ENCODE data around the gene SLC39A11.

The SLC39A11 gene

GRCh38 chr17:72879877-72880276 is 212.6 kb downstream of the SLC39A11 start:
- no peak for DNase-seq (ENCODE audit: low read depth in 1 of 2, low spot score in 1 of 2)
- Histone ChIP-seq H3K4me3 (replicated peaks; ENCODE audit: insufficient read depth, low read length) (no peak overlapping the region), H3K27ac (replicated peaks) (no peak overlapping the region), H3K27me3 (ENCODE audit: insufficient read depth, poor library complexity, severe bottlenecking) (no peaks in the 10 kb centered on the region)
- no peak for TF ChIP-seq POLR2AphosphoS5 (IDR thresholded peaks at IDR 0.05; ENCODE audit: low read depth)

GRCh38 chr17:72878975-72879660 is 213.4 kb downstream of the SLC39A11 start:
- Histone ChIP-seq H3K27me3 (ENCODE audit: insufficient read depth, poor library complexity, severe bottlenecking) (no peaks in the 10 kb centered on the region), H3K27ac (replicated peaks) (no peak overlapping the region), H3K4me3 (replicated peaks; ENCODE audit: insufficient read depth, low read length) (no peak overlapping the region)
- DNase-seq (ENCODE audit: low read depth in 1 of 2, low spot score in 1 of 2), result no peak
- no peak for TF ChIP-seq POLR2AphosphoS5 (IDR thresholded peaks at IDR 0.05; ENCODE audit: low read depth)
- TF ChIP-seq, protein P1, sequence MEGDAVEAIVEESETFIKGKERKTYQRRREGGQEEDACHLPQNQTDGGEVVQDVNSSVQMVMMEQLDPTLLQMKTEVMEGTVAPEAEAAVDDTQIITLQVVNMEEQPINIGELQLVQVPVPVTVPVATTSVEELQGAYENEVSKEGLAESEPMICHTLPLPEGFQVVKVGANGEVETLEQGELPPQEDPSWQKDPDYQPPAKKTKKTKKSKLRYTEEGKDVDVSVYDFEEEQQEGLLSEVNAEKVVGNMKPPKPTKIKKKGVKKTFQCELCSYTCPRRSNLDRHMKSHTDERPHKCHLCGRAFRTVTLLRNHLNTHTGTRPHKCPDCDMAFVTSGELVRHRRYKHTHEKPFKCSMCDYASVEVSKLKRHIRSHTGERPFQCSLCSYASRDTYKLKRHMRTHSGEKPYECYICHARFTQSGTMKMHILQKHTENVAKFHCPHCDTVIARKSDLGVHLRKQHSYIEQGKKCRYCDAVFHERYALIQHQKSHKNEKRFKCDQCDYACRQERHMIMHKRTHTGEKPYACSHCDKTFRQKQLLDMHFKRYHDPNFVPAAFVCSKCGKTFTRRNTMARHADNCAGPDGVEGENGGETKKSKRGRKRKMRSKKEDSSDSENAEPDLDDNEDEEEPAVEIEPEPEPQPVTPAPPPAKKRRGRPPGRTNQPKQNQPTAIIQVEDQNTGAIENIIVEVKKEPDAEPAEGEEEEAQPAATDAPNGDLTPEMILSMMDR (IDR thresholded peaks at IDR 0.05; ENCODE audit: insufficient read depth, low read length), result no peak
- no peak for TF ChIP-seq REST (IDR thresholded peaks at IDR 0.05; ENCODE audit: insufficient replicate concordance, low read depth)
- TF ChIP-seq GABPA (IDR thresholded peaks at IDR 0.05; ENCODE audit: low read depth), result no peak
- TF ChIP-seq SPI1 (IDR thresholded peaks at IDR 0.05; ENCODE audit: borderline replicate concordance, low read depth), result no peak

DNA sequence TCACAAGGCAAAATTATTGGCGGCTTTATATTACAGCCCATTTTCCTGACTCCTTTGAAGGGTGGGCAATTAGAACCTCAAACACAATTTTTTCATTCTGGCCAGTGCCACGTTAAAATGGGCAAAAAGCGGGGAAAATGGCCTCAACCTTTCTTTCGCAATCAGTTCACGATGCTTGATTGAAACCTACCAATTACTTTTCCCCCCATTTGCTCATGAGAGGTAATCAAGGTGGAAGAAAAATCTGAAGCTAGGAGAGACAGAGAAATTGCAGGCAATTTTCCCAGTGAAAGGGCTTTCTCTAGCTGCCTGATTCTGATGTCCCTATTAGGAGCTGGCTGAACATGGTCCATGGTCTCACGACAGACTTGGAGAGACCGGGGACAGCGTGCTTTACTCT is 215.1 kb downstream of the SLC39A11 start:
- TF ChIP-seq GABPA (IDR thresholded peaks at IDR 0.05; ENCODE audit: low read depth) (no peak), POLR2AphosphoS5 (IDR thresholded peaks at IDR 0.05; ENCODE audit: low read depth) (no peak), REST (IDR thresholded peaks at IDR 0.05; ENCODE audit: insufficient replicate concordance, low read depth) (no peak), SPI1 (IDR thresholded peaks at IDR 0.05; ENCODE audit: borderline replicate concordance, low read depth) (no peak)
- TF ChIP-seq, protein P1 (IDR thresholded peaks at IDR 0.05; ENCODE audit: insufficient read depth, low read length), result no peak
- H3K27me3 ChIP-seq (ENCODE audit: insufficient read depth, poor library complexity, severe bottlenecking), result no peaks in the 10 kb centered on the region
- H3K27ac ChIP-seq (replicated peaks), result no peak overlapping the region
- no peak for DNase-seq (ENCODE audit: low read depth in 1 of 2, low spot score in 1 of 2)
- H3K4me3 ChIP-seq (replicated peaks; ENCODE audit: insufficient read depth, low read length), result no peak overlapping the region

- no peak for DNase-seq (ENCODE audit: low read depth in 1 of 2, low spot score in 1 of 2)
- TF ChIP-seq POLR2AphosphoS5 (IDR thresholded peaks at IDR 0.05; ENCODE audit: low read depth) (no peak), REST (IDR thresholded peaks at IDR 0.05; ENCODE audit: insufficient replicate concordance, low read depth) (no peak), GABPA (IDR thresholded peaks at IDR 0.05; ENCODE audit: low read depth) (no peak), SPI1 (IDR thresholded peaks at IDR 0.05; ENCODE audit: borderline replicate concordance, low read depth) (no peak)
- TF ChIP-seq, protein P1 (IDR thresholded peaks at IDR 0.05; ENCODE audit: insufficient read depth, low read length), result no peak
- no peak overlapping the region for H3K27ac ChIP-seq (replicated peaks)
- no peak overlapping the region for H3K4me3 ChIP-seq (replicated peaks; ENCODE audit: insufficient read depth, low read length)
- H3K27me3 ChIP-seq (ENCODE audit: insufficient read depth, poor library complexity, severe bottlenecking), result no peaks in the 10 kb centered on the region
Observed at GRCh38 chr17:72876413-72876812, 216.1 kb downstream of the SLC39A11 start.

Data from HL-60 (cell line).